MG63 (cell line): Measurements from ENCODE around the gene APLN. TPM values are rescaled to one million over a fixed set of nuclear protein-coding genes. Genes with fewer than 3 reads are reported as not detected.
A peak's percentile ranks its signal among the peaks of the same experiment; 100 is the strongest.

Experiments used
- DNase-seq: peaks from one replicate; pipeline ENCODE4 v3.0.0-alpha.2; 2020
- H3K27me3 ChIP-seq: fragments of 250-450 bp; sonication (Bioruptor Pico); 2 replicates; pipeline ENCODE4 v1.5.1; 2020; ENCODE audit warnings: mild to moderate bottlenecking, moderate library complexity
- H3K36me3 ChIP-seq: fragments of 250-450 bp; sonication (Bioruptor Pico); 2 replicates; pipeline ENCODE4 v1.5.1; 2020; ENCODE audit warnings: mild to moderate bottlenecking, moderate library complexity
- H3K4me3 ChIP-seq: fragments of 250-450 bp; sonication (Bioruptor Pico); 2 replicates; pipeline ENCODE4 v1.5.1; 2020; ENCODE audit warnings: mild to moderate bottlenecking, moderate library complexity
- H3K9me3 ChIP-seq: fragments of 250-450 bp; sonication (Bioruptor Pico); 2 replicates; pipeline ENCODE4 v1.5.1; 2020; ENCODE audit warnings: mild to moderate bottlenecking, moderate library complexity
- total RNA-seq: library from RNA; depleted of rRNA; stranded (reverse); fragments of >200 nt; shearing (Covaris generic); gene quantifications from 2 replicates; pipeline ENCODE4 v1.2.3, GENCODE V29; 2014; ENCODE audit warnings: low replicate concordance; rRNA removed

Gene APLN, protein sequence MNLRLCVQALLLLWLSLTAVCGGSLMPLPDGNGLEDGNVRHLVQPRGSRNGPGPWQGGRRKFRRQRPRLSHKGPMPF
- total RNA-seq, result 1.4 and 7.2 TPM in 2 replicates

- H3K4me3 ChIP-seq, result peak within 1 kb of the TSS; percentile 50
- no peaks in the 10 kb centered on the region for H3K9me3 ChIP-seq
- DNase-seq, result peak; percentile 65
- H3K27me3 ChIP-seq, result no peaks in the 10 kb centered on the region
- H3K36me3 ChIP-seq, result no peaks in the 10 kb centered on the region
Measured at GRCh38 chrX:129654652-129655546, at the start of gene APLN. Gene APLN (minus strand): TSS chrX:129654956. CDS start chrX:129654630, 326 bp downstream.

DNA sequence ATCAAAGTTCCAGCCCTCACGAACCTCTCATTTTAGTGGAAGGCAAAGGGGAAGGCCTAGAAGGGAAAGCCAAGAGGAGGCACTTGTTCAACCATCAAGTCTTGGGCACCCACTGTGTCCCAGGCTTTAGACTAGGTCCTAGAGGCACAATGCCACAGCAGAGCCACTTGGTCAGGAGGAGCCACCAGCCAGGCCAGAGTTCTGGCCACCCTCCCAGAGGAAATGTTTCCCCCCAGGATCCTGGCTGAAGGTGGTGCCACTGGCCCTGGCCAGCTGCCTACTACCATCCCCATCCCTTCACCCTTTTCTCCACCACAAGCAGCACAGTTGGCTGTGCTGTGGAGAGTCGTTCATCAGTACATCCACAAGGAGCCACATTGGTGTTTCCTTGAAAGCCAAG, 49.7 kb upstream of the APLN start:
- H3K9me3 ChIP-seq, result no peaks in the 10 kb centered on the region
- DNase-seq, result no peak
- H3K4me3 ChIP-seq, result no peak overlapping the region
- no peaks in the 10 kb centered on the region for H3K27me3 ChIP-seq
- no peaks in the 10 kb centered on the region for H3K36me3 ChIP-seq

- no peaks in the 10 kb centered on the region for H3K36me3 ChIP-seq
- no peaks in the 10 kb centered on the region for H3K9me3 ChIP-seq
- H3K4me3 ChIP-seq, result no peak overlapping the region
- no peaks in the 10 kb centered on the region for H3K27me3 ChIP-seq
- DNase-seq, result peak; percentile 88
Measured at GRCh38 chrX:129701624-129702069, 46.9 kb upstream of the APLN start.

GRCh38 chrX:129700536-129700935, 45.8 kb upstream of the APLN start:
- no peaks in the 10 kb centered on the region for H3K36me3 ChIP-seq
- no peaks in the 10 kb centered on the region for H3K9me3 ChIP-seq
- no peak overlapping the region for H3K4me3 ChIP-seq
- no peak for DNase-seq
- no peaks in the 10 kb centered on the region for H3K27me3 ChIP-seq

- H3K9me3 ChIP-seq, result no peaks in the 10 kb centered on the region
- no peaks in the 10 kb centered on the region for H3K27me3 ChIP-seq
- DNase-seq, result no peak
- no peaks in the 10 kb centered on the region for H3K36me3 ChIP-seq
- no peak overlapping the region for H3K4me3 ChIP-seq
Measured at GRCh38 chrX:129698150-129698549, 43.4 kb upstream of the APLN start.

DNA sequence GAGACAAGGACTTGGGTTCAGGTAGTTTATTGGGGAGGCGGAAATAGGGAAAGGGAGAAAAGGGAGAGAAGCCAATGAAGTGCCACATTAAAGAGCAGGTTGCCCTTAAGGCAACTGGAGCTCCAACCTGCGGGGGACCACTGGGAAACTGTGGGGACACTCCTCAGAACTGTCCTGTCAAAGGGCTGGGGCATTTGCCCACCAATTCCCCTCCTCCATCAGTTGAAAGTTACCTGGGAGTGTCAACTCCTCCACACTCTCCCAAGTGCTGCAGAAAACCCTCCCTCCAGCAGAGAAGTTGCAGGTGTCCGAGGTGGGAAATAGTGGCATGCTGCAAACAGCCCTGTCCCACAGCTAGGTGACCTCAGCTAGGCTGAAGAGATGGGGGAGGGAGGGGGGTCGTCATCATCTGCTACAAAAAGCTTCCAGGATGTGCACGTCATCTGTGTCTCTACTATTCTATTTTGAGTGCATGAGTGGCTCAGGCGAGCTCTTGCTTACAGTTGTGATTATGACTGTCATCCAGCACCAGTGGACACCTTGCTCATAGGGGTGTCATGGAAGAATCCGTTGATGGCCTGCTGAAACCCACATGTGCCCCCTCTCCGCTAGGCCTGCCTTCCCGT, 42.6 kb upstream of the APLN start:
- DNase-seq, result no peak
- Histone ChIP-seq H3K27me3 (no peaks in the 10 kb centered on the region), H3K36me3 (no peaks in the 10 kb centered on the region), H3K4me3 (no peak overlapping the region), H3K9me3 (no peaks in the 10 kb centered on the region)

DNA sequence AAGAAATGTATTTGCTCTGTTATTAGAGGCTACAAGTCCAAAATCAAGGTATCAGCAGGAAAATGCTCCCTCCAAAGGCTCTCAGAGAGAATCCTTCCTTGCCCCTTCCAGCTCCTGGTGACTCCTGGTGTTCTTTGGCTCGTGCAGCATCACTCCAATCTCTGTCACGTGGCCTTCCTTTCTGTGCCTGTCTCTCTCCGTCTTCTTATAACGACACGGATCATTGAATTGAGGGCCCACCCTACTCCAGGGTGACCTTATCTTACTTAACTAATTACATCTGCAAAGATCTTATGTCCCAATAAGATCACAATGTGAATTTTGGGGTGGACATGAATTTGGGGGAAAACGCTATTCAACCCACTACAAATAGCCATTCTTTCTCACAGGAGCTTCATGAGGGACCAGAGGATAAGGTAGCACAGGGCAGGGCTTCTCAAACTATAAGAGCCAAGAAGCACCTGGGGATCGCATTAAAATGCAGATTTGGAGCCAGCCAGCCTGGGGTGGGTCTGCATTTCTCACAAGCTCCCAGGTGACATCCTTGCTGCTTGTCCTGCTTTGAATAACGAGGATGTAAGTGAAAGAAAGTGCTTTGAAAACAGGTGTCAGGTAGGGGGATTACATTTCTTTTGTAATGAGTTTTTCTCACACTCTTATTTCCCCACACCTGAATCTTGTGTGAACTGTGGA, 41.9 kb upstream of the APLN start:
- H3K9me3 ChIP-seq, result no peaks in the 10 kb centered on the region
- DNase-seq, result no peak
- H3K36me3 ChIP-seq, result no peaks in the 10 kb centered on the region
- H3K4me3 ChIP-seq, result no peak overlapping the region
- H3K27me3 ChIP-seq, result no peaks in the 10 kb centered on the region

GRCh38 chrX:129695937-129696336, 41.2 kb upstream of the APLN start:
- Histone ChIP-seq H3K27me3 (no peaks in the 10 kb centered on the region), H3K4me3 (no peak overlapping the region), H3K9me3 (no peaks in the 10 kb centered on the region), H3K36me3 (no peaks in the 10 kb centered on the region)
- no peak for DNase-seq

DNA sequence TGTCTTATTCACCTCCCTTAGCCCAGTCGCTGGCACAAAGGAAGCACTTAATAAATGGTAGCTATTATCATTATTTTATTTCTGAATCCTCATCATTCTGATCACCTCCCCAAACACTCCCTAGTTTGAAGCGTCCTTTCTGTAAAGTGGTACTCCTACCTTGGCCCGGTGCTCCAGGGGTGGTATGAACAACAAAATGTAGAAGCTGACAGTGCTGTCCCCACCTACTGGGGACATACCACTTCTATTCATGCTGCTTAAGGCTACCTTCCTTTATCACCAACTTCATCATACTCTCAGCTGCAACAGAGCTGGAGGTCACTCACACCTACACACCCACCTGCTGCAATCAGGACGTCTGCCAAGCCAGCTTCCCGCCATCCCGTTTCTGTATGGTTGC, 40.8 kb upstream of the APLN start:
- Histone ChIP-seq H3K9me3 (no peaks in the 10 kb centered on the region), H3K27me3 (no peaks in the 10 kb centered on the region), H3K36me3 (no peaks in the 10 kb centered on the region), H3K4me3 (no peak overlapping the region)
- no peak for DNase-seq

DNA sequence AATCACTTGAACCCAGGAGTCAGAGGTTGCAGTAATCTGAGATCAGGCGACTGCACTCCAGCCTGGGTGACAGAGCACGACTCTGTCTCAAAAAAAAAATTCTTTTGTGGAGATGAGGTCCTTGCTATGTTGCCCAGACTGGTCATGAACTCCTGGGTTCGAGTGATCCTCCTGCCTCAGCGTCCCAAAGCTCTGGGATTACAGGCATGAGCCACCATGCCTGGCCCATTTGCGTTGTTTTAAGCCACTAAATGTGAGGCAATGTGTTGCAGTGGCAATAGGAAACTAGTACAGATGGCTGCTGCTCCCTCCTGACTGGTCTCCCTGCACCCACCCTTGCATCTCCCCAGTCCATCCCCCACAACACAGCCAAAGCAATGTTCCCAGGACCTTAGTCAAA, 40.0 kb upstream of the APLN start:
- no peaks in the 10 kb centered on the region for H3K27me3 ChIP-seq
- DNase-seq, result no peak
- no peaks in the 10 kb centered on the region for H3K36me3 ChIP-seq
- no peaks in the 10 kb centered on the region for H3K9me3 ChIP-seq
- H3K4me3 ChIP-seq, result no peak overlapping the region

GRCh38 chrX:129693354-129693753, 38.6 kb upstream of the APLN start:
- no peaks in the 10 kb centered on the region for H3K36me3 ChIP-seq
- H3K27me3 ChIP-seq, result no peaks in the 10 kb centered on the region
- no peaks in the 10 kb centered on the region for H3K9me3 ChIP-seq
- no peak for DNase-seq
- H3K4me3 ChIP-seq, result no peak overlapping the region

DNA sequence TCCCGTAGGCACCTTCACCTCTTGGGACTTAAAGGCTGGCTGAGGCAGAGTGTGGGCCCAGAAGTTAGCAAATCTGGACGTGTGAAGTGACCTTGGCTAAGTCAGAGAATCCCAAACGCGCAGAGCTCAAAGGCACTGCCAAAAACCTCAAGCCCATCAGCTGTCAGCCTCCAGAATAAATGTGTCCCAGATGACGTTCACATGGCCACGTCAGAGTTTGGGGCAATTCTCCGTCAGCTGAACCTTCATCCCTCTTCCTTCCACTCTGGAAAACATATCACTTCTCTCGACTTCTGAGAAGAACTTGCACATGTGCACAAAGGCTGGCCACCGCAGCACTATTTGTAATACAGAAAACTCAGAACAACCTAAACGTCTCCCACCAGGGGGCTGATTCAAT, 35.7 kb upstream of the APLN start:
- no peak overlapping the region for H3K4me3 ChIP-seq
- no peaks in the 10 kb centered on the region for H3K9me3 ChIP-seq
- no peak for DNase-seq
- H3K36me3 ChIP-seq, result no peaks in the 10 kb centered on the region
- H3K27me3 ChIP-seq, result no peaks in the 10 kb centered on the region

- H3K4me3 ChIP-seq, result no peak overlapping the region
- no peaks in the 10 kb centered on the region for H3K9me3 ChIP-seq
- no peaks in the 10 kb centered on the region for H3K27me3 ChIP-seq
- H3K36me3 ChIP-seq, result no peaks in the 10 kb centered on the region
- no peak for DNase-seq
Measured at GRCh38 chrX:129689796-129690195, 35.0 kb upstream of the APLN start.

GRCh38 chrX:129688097-129688496, 33.3 kb upstream of the APLN start:
- no peaks in the 10 kb centered on the region for H3K36me3 ChIP-seq
- no peak for DNase-seq
- H3K27me3 ChIP-seq, result no peaks in the 10 kb centered on the region
- no peak overlapping the region for H3K4me3 ChIP-seq
- H3K9me3 ChIP-seq, result no peaks in the 10 kb centered on the region

- no peaks in the 10 kb centered on the region for H3K9me3 ChIP-seq
- H3K4me3 ChIP-seq, result no peak overlapping the region
- no peaks in the 10 kb centered on the region for H3K27me3 ChIP-seq
- no peak for DNase-seq
- H3K36me3 ChIP-seq, result no peaks in the 10 kb centered on the region
Measured at GRCh38 chrX:129686422-129686948, 31.7 kb upstream of the APLN start.

GRCh38 chrX:129682979-129683378, 28.2 kb upstream of the APLN start:
- H3K36me3 ChIP-seq, result no peaks in the 10 kb centered on the region
- H3K4me3 ChIP-seq, result no peak overlapping the region
- no peak for DNase-seq

GRCh38 chrX:129679901-129680300, 25.1 kb upstream of the APLN start:
- DNase-seq, result no peak
- no peaks in the 10 kb centered on the region for H3K36me3 ChIP-seq

More at GRCh38 chrX:129682979-129683378, 28.2 kb upstream of the APLN start:
- Histone ChIP-seq H3K9me3 (no peaks in the 10 kb centered on the region), H3K27me3 (no peaks in the 10 kb centered on the region)

More at GRCh38 chrX:129679901-129680300, 25.1 kb upstream of the APLN start:
- Histone ChIP-seq H3K4me3 (no peak overlapping the region), H3K27me3 (no peaks in the 10 kb centered on the region), H3K9me3 (no peaks in the 10 kb centered on the region)
